Measurements from ENCODE around the gene CCL25.

Gene CCL25

DNA sequence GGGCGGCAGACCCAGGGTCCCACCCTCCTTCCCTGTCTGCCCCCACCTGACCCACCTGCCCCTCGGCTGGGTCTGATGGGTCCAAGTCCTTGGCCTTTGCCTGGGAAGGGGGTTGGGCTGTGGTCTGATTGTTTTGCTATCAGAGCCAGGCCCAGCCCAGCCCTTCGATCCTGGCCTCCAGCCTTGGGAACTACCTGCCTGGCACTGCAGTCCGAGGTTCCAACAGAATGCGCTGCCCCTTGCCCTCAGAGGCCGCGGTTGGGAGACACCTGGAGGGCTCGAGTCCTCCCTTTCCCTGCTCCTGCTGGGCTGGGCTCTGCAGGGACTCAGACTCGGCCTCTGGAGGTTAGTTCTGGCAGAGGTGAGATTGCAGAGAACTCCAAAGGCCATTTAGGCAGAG is 1.6 kb downstream of the CCL25 start:
- Histone ChIP-seq H3K23ac (ENCODE audit: low read length in 2 of 2) (no peak overlapping the region), H3K4me3 (ENCODE audit: insufficient read depth in 1 of 2, low read depth in 1 of 2, low read length in 2 of 2) (no peak overlapping the region), H2BK120ac (ENCODE audit: low read depth, low read length) (no peak overlapping the region), H3K4ac (ENCODE audit: low read depth in 1 of 2, low read length in 2 of 2) (no peak overlapping the region), H4K91ac (ENCODE audit: low read length) (no peak overlapping the region), H4K8ac (ENCODE audit: low read length) (no peak overlapping the region), H3K9ac (ENCODE audit: low read length) (no peak overlapping the region), H3K4me1 (ENCODE audit: control insufficient read depth, insufficient read depth, low read depth, low read length) (peaks cover 10% of the 10 kb centered on the region), H2AK5ac (ENCODE audit: low read length, severe bottlenecking) (no peak overlapping the region), H3K36me3 (ENCODE audit: control insufficient read depth in 1 of 2, insufficient read depth in 2 of 2, low read depth in 1 of 2, low read length in 2 of 2) (no peaks in the 10 kb centered on the region), H3K18ac (ENCODE audit: low read depth in 1 of 2, low read length in 2 of 2) (no peak overlapping the region), H2BK12ac (ENCODE audit: low read length in 2 of 2) (no peak overlapping the region), H2BK5ac (ENCODE audit: low read depth, low read length, poor library complexity, severe bottlenecking) (no peak overlapping the region), H2AFZ (ENCODE audit: low read depth, low read length) (no peak overlapping the region), H3K9me3 (ENCODE audit: control insufficient read depth, low read length) (no peaks in the 10 kb centered on the region), H3K14ac (ENCODE audit: low read length in 2 of 2) (no peak overlapping the region), H3K4me2 (ENCODE audit: low read length, poor library complexity, severe bottlenecking) (no peak overlapping the region), H3K27ac (ENCODE audit: low read length, poor library complexity, severe bottlenecking) (no peak overlapping the region), H2BK15ac (ENCODE audit: low read depth, poor library complexity, severe bottlenecking) (no peak overlapping the region), H3K79me1 (replicated peaks; ENCODE audit: low read length, poor library complexity, severe bottlenecking) (no peaks in the 10 kb centered on the region), H3K27me3 (ENCODE audit: control insufficient read depth in 1 of 2, insufficient read depth in 1 of 2, low read length in 2 of 2) (peaks cover 11 to 35% of the 10 kb centered on the region in 2 experiments)
- 69% methylated on average over 8 of the region's 9 CpGs for WGBS
- DNase-seq = no peak

DNA sequence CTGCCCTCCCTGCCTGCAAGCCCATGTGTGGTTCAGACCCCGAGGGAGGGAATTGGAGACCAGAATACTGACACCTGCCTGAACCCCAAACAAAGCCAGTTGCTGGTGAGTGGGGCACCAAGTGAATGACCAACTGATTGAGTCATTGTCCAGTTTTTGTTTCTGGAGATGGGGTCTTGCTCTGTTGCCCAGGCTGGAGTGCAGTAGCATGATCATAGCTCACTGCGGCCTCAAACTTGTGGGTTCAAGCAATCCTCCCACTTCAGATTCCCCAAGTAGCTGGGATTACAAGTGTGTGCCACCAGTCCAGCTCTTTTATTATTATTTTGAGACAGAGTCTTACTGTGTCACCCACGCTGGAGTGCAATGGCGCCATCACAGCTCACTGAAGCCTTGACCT is 4.0 kb downstream of the CCL25 start:
- no peak overlapping the region for H3K9ac ChIP-seq (ENCODE audit: low read length)
- no peak overlapping the region for H3K14ac ChIP-seq (ENCODE audit: low read length in 2 of 2)
- no peak overlapping the region for H2BK15ac ChIP-seq (ENCODE audit: low read depth, poor library complexity, severe bottlenecking)
- no peak overlapping the region for H3K4me3 ChIP-seq (ENCODE audit: insufficient read depth in 1 of 2, low read depth in 1 of 2, low read length in 2 of 2)
- no peak overlapping the region for H2BK12ac ChIP-seq (ENCODE audit: low read length in 2 of 2)
- H3K36me3 ChIP-seq (ENCODE audit: control insufficient read depth in 1 of 2, insufficient read depth in 2 of 2, low read depth in 1 of 2, low read length in 2 of 2) = no peaks in the 10 kb centered on the region
- H4K8ac ChIP-seq (ENCODE audit: low read length) = no peak overlapping the region
- no peak overlapping the region for H2AFZ ChIP-seq (ENCODE audit: low read depth, low read length)
- H2BK5ac ChIP-seq (ENCODE audit: low read depth, low read length, poor library complexity, severe bottlenecking) = no peak overlapping the region
- peaks cover 3 to 19% of the 10 kb centered on the region in 2 experiments for H3K27me3 ChIP-seq (ENCODE audit: control insufficient read depth in 1 of 2, insufficient read depth in 1 of 2, low read length in 2 of 2)
- no peak overlapping the region for H3K27ac ChIP-seq (ENCODE audit: low read length, poor library complexity, severe bottlenecking)
- H3K79me1 ChIP-seq (replicated peaks; ENCODE audit: low read length, poor library complexity, severe bottlenecking) = no peaks in the 10 kb centered on the region
- no peak overlapping the region for H2BK120ac ChIP-seq (ENCODE audit: low read depth, low read length)
- H3K4me2 ChIP-seq (ENCODE audit: low read length, poor library complexity, severe bottlenecking) = no peak overlapping the region
- WGBS = 94% methylated on average over 4 of the region's 4 CpGs
- H3K9me3 ChIP-seq (ENCODE audit: control insufficient read depth, low read length) = no peaks in the 10 kb centered on the region
- H3K4me1 ChIP-seq (ENCODE audit: control insufficient read depth, insufficient read depth, low read depth, low read length) = no peaks in the 10 kb centered on the region
- H4K91ac ChIP-seq (ENCODE audit: low read length) = no peak overlapping the region
- no peak overlapping the region for H3K18ac ChIP-seq (ENCODE audit: low read depth in 1 of 2, low read length in 2 of 2)
- no peak overlapping the region for H3K4ac ChIP-seq (ENCODE audit: low read depth in 1 of 2, low read length in 2 of 2)
- H3K23ac ChIP-seq (ENCODE audit: low read length in 2 of 2) = no peak overlapping the region
- H2AK5ac ChIP-seq (ENCODE audit: low read length, severe bottlenecking) = no peak overlapping the region
- DNase-seq = no peak

DNA sequence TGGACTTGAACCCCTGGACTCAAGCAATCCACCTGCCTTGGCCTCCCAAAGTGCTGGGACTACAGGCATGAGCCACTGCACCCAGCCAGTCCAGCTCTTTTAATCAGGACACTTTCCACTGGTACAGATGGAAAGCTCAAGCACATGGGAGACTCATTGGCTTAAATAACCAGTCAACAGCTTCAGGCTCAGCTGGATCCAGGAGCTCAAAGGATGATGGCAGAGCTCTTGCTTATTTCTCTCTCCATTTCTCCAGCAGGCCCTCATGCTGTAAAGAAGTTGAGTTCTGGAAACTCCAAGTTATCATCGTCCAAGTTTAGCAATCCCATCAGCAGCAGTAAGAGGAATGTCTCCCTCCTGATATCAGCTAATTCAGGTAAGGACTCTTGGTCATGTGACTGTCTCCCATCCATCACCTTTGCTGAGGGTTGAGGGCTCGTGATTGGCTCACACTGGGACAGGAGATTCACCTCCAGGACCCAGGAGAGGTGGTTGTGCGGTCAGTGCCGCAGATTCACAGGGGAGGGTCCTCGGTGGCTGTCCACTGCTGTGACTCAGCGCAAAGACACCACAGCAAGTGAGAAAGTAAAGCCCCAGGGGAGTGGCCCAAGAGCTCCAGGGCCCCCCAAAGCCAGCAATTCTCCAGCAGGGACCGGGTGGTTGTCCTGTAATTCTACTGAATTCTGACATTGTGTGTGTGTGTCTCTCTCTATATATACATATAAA is 5.1 kb downstream of the CCL25 start:
- peaks cover 3 to 15% of the 10 kb centered on the region in 2 experiments for H3K27me3 ChIP-seq (ENCODE audit: control insufficient read depth in 1 of 2, insufficient read depth in 1 of 2, low read length in 2 of 2)
- 70% methylated on average over 7 of the region's 7 CpGs for WGBS

DNA sequence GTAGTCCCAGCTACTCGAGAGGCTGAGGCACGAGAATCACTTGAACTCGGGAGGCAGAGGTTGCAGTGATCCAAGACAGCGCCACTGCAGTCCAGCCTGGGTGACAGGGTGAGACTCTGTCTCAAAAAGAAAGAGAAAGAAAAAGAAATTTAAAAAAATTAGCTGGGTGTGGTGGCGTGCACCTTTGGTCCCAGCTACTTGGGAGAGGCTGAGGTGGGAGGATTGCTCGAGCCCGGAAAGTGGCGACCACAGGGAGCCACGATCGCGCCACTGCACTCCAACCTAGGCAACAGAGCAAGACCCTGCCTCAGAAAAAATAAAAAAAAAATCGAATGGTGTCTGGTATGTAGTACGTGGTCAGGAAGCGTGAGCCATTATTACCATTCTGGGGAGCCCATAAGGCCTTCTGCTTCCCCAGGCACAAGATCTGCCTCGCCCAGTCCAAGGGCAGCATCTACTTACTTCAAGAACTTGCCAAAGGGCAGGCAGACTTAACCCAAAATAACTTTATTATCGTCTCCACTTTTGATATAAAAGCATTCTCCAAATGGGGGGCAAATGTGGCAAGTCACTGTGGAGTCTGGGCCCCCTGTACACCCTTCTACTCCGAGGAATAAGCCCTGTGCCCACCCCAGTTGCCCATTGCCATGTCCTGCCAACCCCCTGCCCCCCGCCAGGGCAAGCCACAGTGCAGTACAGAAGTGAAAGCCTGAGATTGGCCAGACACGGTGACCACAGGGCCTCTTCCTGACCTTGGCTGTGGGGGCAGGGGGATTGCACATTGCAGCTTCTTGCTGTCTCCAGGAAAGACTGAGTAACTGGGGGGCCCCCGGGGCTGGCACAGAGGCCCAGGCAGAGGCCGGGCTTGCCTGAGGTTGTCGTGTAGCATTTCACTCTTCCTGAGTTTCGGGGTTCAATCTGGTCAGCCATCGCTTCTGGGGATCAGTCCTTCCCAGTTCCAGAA is 12.6 kb downstream of the CCL25 start:
- no peak overlapping the region for H3K27ac ChIP-seq (ENCODE audit: low read length, poor library complexity, severe bottlenecking)
- H2BK15ac ChIP-seq (ENCODE audit: low read depth, poor library complexity, severe bottlenecking) = no peak overlapping the region
- no peak overlapping the region for H2AFZ ChIP-seq (ENCODE audit: low read depth, low read length)
- no peaks in the 10 kb centered on the region for H3K79me1 ChIP-seq (replicated peaks; ENCODE audit: low read length, poor library complexity, severe bottlenecking)
- H3K14ac ChIP-seq (ENCODE audit: low read length in 2 of 2) = no peak overlapping the region
- no peaks in the 10 kb centered on the region for H3K4me1 ChIP-seq (ENCODE audit: control insufficient read depth, insufficient read depth, low read depth, low read length)
- no peaks in the 10 kb centered on the region for H3K36me3 ChIP-seq (ENCODE audit: control insufficient read depth in 1 of 2, insufficient read depth in 2 of 2, low read depth in 1 of 2, low read length in 2 of 2)
- no peak overlapping the region for H3K9ac ChIP-seq (ENCODE audit: low read length)
- H4K8ac ChIP-seq (ENCODE audit: low read length) = no peak overlapping the region
- H3K18ac ChIP-seq (ENCODE audit: low read depth in 1 of 2, low read length in 2 of 2) = no peak overlapping the region
- H2BK120ac ChIP-seq (ENCODE audit: low read depth, low read length) = no peak overlapping the region
- DNase-seq = no peak
- peaks cover 12% of the 10 kb centered on the region for H3K9me3 ChIP-seq (ENCODE audit: control insufficient read depth, low read length)
- H2AK5ac ChIP-seq (ENCODE audit: low read length, severe bottlenecking) = no peak overlapping the region
- peaks cover 0 to 5% of the 10 kb centered on the region in 2 experiments for H3K27me3 ChIP-seq (ENCODE audit: control insufficient read depth in 1 of 2, insufficient read depth in 1 of 2, low read length in 2 of 2)
- H3K23ac ChIP-seq (ENCODE audit: low read length in 2 of 2) = no peak overlapping the region
- H3K4me3 ChIP-seq (ENCODE audit: insufficient read depth in 1 of 2, low read depth in 1 of 2, low read length in 2 of 2) = no peak overlapping the region
- no peak overlapping the region for H4K91ac ChIP-seq (ENCODE audit: low read length)
- H2BK5ac ChIP-seq (ENCODE audit: low read depth, low read length, poor library complexity, severe bottlenecking) = no peak overlapping the region
- H3K4me2 ChIP-seq (ENCODE audit: low read length, poor library complexity, severe bottlenecking) = no peak overlapping the region
- H2BK12ac ChIP-seq (ENCODE audit: low read length in 2 of 2) = no peak overlapping the region
- 85% methylated on average over 24 of the region's 24 CpGs for WGBS
- no peak overlapping the region for H3K4ac ChIP-seq (ENCODE audit: low read depth in 1 of 2, low read length in 2 of 2)

More for the DNA sequence above, 5.1 kb downstream of the CCL25 start:
- H3K9ac ChIP-seq (ENCODE audit: low read length) = no peak overlapping the region
- H2BK5ac ChIP-seq (ENCODE audit: low read depth, low read length, poor library complexity, severe bottlenecking) = no peak overlapping the region
- H3K27ac ChIP-seq (ENCODE audit: low read length, poor library complexity, severe bottlenecking) = no peak overlapping the region
- H2AK5ac ChIP-seq (ENCODE audit: low read length, severe bottlenecking) = no peak overlapping the region
- H3K4me2 ChIP-seq (ENCODE audit: low read length, poor library complexity, severe bottlenecking) = no peak overlapping the region
- H2BK120ac ChIP-seq (ENCODE audit: low read depth, low read length) = no peak overlapping the region
- DNase-seq = no peak
- no peaks in the 10 kb centered on the region for H3K9me3 ChIP-seq (ENCODE audit: control insufficient read depth, low read length)
- no peak overlapping the region for H3K14ac ChIP-seq (ENCODE audit: low read length in 2 of 2)
- H3K18ac ChIP-seq (ENCODE audit: low read depth in 1 of 2, low read length in 2 of 2) = no peak overlapping the region
- no peak overlapping the region for H2BK12ac ChIP-seq (ENCODE audit: low read length in 2 of 2)
- H4K8ac ChIP-seq (ENCODE audit: low read length) = no peak overlapping the region
- no peaks in the 10 kb centered on the region for H3K79me1 ChIP-seq (replicated peaks; ENCODE audit: low read length, poor library complexity, severe bottlenecking)
- H3K36me3 ChIP-seq (ENCODE audit: control insufficient read depth in 1 of 2, insufficient read depth in 2 of 2, low read depth in 1 of 2, low read length in 2 of 2) = no peaks in the 10 kb centered on the region
- H3K4ac ChIP-seq (ENCODE audit: low read depth in 1 of 2, low read length in 2 of 2) = no peak overlapping the region
- H2BK15ac ChIP-seq (ENCODE audit: low read depth, poor library complexity, severe bottlenecking) = no peak overlapping the region
- no peak overlapping the region for H2AFZ ChIP-seq (ENCODE audit: low read depth, low read length)
- no peaks in the 10 kb centered on the region for H3K4me1 ChIP-seq (ENCODE audit: control insufficient read depth, insufficient read depth, low read depth, low read length)
- no peak overlapping the region for H3K23ac ChIP-seq (ENCODE audit: low read length in 2 of 2)
- no peak overlapping the region for H3K4me3 ChIP-seq (ENCODE audit: insufficient read depth in 1 of 2, low read depth in 1 of 2, low read length in 2 of 2)
- H4K91ac ChIP-seq (ENCODE audit: low read length) = no peak overlapping the region
